ENCODE measurements around the gene SPDEF.

DNA sequence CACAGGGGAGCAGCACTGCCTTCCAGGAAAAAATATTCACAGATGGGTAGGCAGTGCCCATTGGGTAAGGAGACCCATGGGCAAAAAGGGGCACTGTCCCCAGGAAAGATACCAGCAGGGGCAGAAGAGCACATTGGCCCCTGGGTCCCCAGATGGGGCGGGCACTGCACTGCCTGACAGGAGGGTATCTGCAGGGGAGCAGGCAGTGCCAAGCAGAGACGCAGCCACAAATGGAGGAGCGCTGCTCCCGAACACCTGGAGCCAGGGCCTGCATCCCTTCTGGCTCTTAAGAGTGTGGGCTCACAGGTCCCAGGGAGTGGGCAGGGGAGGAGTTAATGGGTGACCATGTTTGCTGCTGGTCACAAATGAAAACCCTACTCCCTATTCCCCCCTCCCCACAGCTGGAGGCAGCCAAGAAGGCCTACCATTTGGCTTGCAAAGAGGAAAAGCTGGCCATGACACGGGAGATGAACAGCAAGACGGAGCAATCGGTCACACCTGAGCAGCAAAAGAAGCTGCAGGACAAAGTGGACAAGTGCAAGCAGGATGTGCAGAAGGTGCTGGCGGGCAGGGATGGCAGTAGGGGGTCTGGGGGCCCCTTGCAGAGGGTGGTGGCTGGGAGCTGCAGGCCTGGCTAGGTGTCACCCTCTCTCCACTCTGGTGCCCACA lies 27.0 kb downstream of the SPDEF start:
- TF ChIP-seq, protein P1, sequence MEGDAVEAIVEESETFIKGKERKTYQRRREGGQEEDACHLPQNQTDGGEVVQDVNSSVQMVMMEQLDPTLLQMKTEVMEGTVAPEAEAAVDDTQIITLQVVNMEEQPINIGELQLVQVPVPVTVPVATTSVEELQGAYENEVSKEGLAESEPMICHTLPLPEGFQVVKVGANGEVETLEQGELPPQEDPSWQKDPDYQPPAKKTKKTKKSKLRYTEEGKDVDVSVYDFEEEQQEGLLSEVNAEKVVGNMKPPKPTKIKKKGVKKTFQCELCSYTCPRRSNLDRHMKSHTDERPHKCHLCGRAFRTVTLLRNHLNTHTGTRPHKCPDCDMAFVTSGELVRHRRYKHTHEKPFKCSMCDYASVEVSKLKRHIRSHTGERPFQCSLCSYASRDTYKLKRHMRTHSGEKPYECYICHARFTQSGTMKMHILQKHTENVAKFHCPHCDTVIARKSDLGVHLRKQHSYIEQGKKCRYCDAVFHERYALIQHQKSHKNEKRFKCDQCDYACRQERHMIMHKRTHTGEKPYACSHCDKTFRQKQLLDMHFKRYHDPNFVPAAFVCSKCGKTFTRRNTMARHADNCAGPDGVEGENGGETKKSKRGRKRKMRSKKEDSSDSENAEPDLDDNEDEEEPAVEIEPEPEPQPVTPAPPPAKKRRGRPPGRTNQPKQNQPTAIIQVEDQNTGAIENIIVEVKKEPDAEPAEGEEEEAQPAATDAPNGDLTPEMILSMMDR (IDR thresholded peaks at IDR 0.05), result no peak
- TF ChIP-seq EP300 (IDR thresholded peaks at IDR 0.05) (no peak), POLR2AphosphoS5 (IDR thresholded peaks at IDR 0.05) (no peak)

All from suprapubic skin (tissue), 4 donors.